Astrocyte (in vitro differentiated cells and primary cell): ENCODE measurements around the gene ECI2. TPM values are rescaled to one million over a fixed set of nuclear protein-coding genes. Genes with fewer than 3 reads are reported as not detected.

Experiments used
- DNase-seq: peaks from one replicate; pipeline ENCODE4 v3.0.0-alpha.2; 2010; ENCODE audit warnings: low read depth
- FAIRE-seq: peaks from 2 replicates; lab custom pipeline; 2011; peaks lifted over from hg19 to GRCh38; lab: Jason Lieb, UNC
- H2AFZ ChIP-seq: 2 replicates; pipeline ENCODE4 v1.6.0; 2012; ENCODE audit warnings: low read depth, low read length, inconsistent platforms
- H3K27ac ChIP-seq: 2 replicates; pipeline ENCODE4 v1.5.1; 2011; ENCODE audit warnings: low read depth, low read length, inconsistent platforms
- H3K27me3 ChIP-seq: 2 replicates; pipeline ENCODE4 v1.6.0; 2011; ENCODE audit warnings: low read length, inconsistent platforms; ENCODE audit not compliant: insufficient read depth
- H3K36me3 ChIP-seq: 2 replicates; pipeline ENCODE4 v1.5.1; 2011; ENCODE audit warnings: low read length, inconsistent platforms; ENCODE audit not compliant: insufficient read depth
- H3K4me1 ChIP-seq: 2 replicates; pipeline ENCODE4 v1.5.1; 2011; ENCODE audit warnings: low read length, inconsistent platforms; ENCODE audit not compliant: insufficient read depth
- H3K4me2 ChIP-seq: 2 replicates; pipeline ENCODE4 v1.6.0; 2012; ENCODE audit warnings: low read length, inconsistent platforms
- H3K4me3 ChIP-seq: 2 replicates; pipeline ENCODE4 v1.5.1; 2011; ENCODE audit warnings: low read depth, mild to moderate bottlenecking, low read length, inconsistent platforms; ENCODE audit not compliant: insufficient read depth
- H3K79me2 ChIP-seq: 2 replicates; pipeline ENCODE4 v1.6.0; 2012; ENCODE audit warnings: mild to moderate bottlenecking, low read length, inconsistent platforms; ENCODE audit not compliant: insufficient read depth
- H3K9ac ChIP-seq: 2 replicates; pipeline ENCODE4 v1.6.0; 2012; ENCODE audit warnings: mild to moderate bottlenecking, low read length, inconsistent platforms
- H3K9me3 ChIP-seq: 2 replicates; pipeline ENCODE4 v1.5.1; 2012; ENCODE audit warnings: low read depth, mild to moderate bottlenecking, low read length, inconsistent platforms; ENCODE audit not compliant: insufficient read depth
- H4K20me1 ChIP-seq: 2 replicates; pipeline ENCODE4 v1.6.0; 2012; ENCODE audit warnings: low read length, inconsistent platforms; ENCODE audit not compliant: insufficient read depth
- H3K27ac Mint-ChIP-seq: one replicate; pipeline ENCODE4 v1.8.0; 2021; ENCODE audit warnings: mild to moderate bottlenecking, mixed read lengths; ENCODE audit not compliant: unreplicated experiment
- H3K27me3 Mint-ChIP-seq: one replicate; pipeline ENCODE4 v1.8.0; 2021; ENCODE audit warnings: low read depth, mixed read lengths; ENCODE audit not compliant: unreplicated experiment
- H3K36me3 Mint-ChIP-seq: one replicate; pipeline ENCODE4 v1.8.0; 2021; ENCODE audit warnings: low read depth, mixed read lengths; ENCODE audit not compliant: unreplicated experiment
- H3K4me1 Mint-ChIP-seq: one replicate; pipeline ENCODE4 v1.8.0; 2021; ENCODE audit warnings: low read depth, mixed read lengths; ENCODE audit not compliant: unreplicated experiment
- H3K4me3 Mint-ChIP-seq: one replicate; pipeline ENCODE4 v1.8.0; 2021; ENCODE audit warnings: mild to moderate bottlenecking, moderate library complexity, mixed read lengths; ENCODE audit not compliant: unreplicated experiment
- H3K9me3 Mint-ChIP-seq: one replicate; pipeline ENCODE4 v1.8.0; 2021; ENCODE audit warnings: mild to moderate bottlenecking, mixed read lengths; ENCODE audit not compliant: unreplicated experiment
- EZH2 ChIP-seq: IDR thresholded peaks from 2 replicates; pipeline ENCODE4 v1.6.1; 2012; ENCODE audit warnings: mild to moderate bottlenecking, low read length, inconsistent platforms; ENCODE audit not compliant: insufficient read depth
- total RNA-seq: library from RNA; stranded (reverse); gene quantifications from 2 replicates; pipeline ENCODE4 v1.2.1, GENCODE V29; 2021
- TF ChIP-seq, protein P1 (sequence below): IDR thresholded peaks from 2 replicates; pipeline ENCODE4 v1.5.1; 2011; ENCODE audit warnings: low read depth, mild to moderate bottlenecking, inconsistent platforms, low read length, moderate library complexity; ENCODE audit not compliant: insufficient read depth

ECI2 gene
- total RNA-seq, 1 donor from 2014 or later, result 52.5 TPM

DNA sequence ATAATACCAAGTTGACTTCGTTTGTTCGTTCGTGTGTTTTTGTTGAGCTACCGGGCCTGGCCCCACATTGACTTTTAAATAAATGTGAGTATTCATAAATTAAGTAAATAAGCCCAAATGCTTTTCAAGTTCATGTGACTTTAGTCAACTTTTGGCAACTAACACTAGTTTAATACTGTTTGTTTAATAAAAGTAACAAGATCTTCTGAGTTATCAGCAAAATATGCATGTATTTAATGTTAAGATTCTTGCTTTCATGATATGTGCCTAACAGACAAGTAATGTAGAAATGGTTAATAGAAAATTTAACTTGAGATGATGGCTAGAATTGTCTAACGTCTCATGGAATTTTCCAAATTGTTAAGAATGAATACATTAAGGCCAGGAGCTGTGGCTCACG, 38.7 kb upstream of the ECI2 start:
- H3K9ac ChIP-seq, result no peak overlapping the region
- no peaks in the 10 kb centered on the region for H3K27me3 ChIP-seq
- no peaks in the 10 kb centered on the region for H3K9me3 ChIP-seq
- H3K4me3 ChIP-seq, result no peak overlapping the region
- Mint-ChIP-seq H3K4me1 (peaks cover 4% of the 10 kb centered on the region), H3K9me3 (peaks cover 3% of the 10 kb centered on the region), H3K27ac (no peak overlapping the region), H3K36me3 (no peaks in the 10 kb centered on the region), H3K4me3 (no peak overlapping the region), H3K27me3 (peaks cover 7% of the 10 kb centered on the region)
- H3K4me1 ChIP-seq, result no peaks in the 10 kb centered on the region
- no peak overlapping the region for H2AFZ ChIP-seq
- no peak for TF ChIP-seq EZH2
- TF ChIP-seq, protein P1, sequence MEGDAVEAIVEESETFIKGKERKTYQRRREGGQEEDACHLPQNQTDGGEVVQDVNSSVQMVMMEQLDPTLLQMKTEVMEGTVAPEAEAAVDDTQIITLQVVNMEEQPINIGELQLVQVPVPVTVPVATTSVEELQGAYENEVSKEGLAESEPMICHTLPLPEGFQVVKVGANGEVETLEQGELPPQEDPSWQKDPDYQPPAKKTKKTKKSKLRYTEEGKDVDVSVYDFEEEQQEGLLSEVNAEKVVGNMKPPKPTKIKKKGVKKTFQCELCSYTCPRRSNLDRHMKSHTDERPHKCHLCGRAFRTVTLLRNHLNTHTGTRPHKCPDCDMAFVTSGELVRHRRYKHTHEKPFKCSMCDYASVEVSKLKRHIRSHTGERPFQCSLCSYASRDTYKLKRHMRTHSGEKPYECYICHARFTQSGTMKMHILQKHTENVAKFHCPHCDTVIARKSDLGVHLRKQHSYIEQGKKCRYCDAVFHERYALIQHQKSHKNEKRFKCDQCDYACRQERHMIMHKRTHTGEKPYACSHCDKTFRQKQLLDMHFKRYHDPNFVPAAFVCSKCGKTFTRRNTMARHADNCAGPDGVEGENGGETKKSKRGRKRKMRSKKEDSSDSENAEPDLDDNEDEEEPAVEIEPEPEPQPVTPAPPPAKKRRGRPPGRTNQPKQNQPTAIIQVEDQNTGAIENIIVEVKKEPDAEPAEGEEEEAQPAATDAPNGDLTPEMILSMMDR, result no peak
- FAIRE-seq, result no peak
- no peaks in the 10 kb centered on the region for H3K36me3 ChIP-seq
- no peak overlapping the region for H3K27ac ChIP-seq
- H4K20me1 ChIP-seq, result no peaks in the 10 kb centered on the region
- H3K79me2 ChIP-seq, result no peaks in the 10 kb centered on the region
- H3K4me2 ChIP-seq, result no peak overlapping the region
- DNase-seq, result no peak

DNA sequence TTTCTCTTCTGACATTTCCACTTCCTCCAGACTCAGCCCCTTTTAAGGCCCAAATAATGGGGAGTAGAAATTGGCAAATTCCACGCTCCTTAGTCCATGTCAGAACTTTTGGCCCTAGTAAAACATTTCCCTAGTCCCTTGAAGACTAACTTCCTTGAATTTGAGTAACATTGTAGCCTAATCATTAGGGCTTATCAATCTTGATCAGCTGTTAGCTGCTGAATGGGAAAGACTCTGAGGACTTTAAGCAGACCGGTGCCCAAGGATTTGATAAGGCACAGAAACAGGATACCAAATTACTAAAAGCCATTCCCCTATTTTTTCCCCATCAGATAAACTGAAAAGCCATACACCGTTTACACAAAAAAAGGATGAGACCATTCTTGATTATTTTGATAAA, 37.0 kb upstream of the ECI2 start:
- Mint-ChIP-seq H3K9me3 (peaks cover 3% of the 10 kb centered on the region), H3K4me1 (peaks cover 5% of the 10 kb centered on the region), H3K27ac (no peak overlapping the region), H3K36me3 (no peaks in the 10 kb centered on the region), H3K4me3 (no peak overlapping the region), H3K27me3 (no peaks in the 10 kb centered on the region)
- no peak overlapping the region for H2AFZ ChIP-seq
- no peaks in the 10 kb centered on the region for H3K9me3 ChIP-seq
- no peak overlapping the region for H3K4me3 ChIP-seq
- DNase-seq (no peak), FAIRE-seq (no peak)
- H3K4me1 ChIP-seq, result no peaks in the 10 kb centered on the region
- no peaks in the 10 kb centered on the region for H3K36me3 ChIP-seq
- TF ChIP-seq, protein P1, result no peak
- TF ChIP-seq EZH2, result no peak
- H3K79me2 ChIP-seq, result no peaks in the 10 kb centered on the region
- no peak overlapping the region for H3K27ac ChIP-seq
- no peak overlapping the region for H3K4me2 ChIP-seq
- H4K20me1 ChIP-seq, result no peaks in the 10 kb centered on the region
- H3K27me3 ChIP-seq, result no peaks in the 10 kb centered on the region
- no peak overlapping the region for H3K9ac ChIP-seq

DNA sequence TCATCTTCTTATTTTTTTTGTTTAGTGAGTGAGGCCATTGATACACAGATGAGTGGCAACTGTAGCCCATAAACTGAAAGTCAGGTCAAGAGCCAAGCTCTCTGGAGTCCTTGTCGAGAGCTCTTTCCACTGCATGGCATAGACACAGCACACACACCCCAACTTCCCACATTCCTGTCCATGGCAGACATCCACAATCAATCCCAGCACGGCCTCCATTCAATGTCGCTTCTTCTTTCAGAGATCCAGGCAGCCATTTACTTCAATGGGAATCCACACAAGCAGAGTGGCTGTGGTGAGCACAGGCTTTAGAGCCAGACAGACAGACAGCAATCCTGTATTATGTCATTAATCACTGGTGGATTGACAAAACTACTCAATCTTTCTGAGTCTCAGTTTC, 34.9 kb upstream of the ECI2 start:
- Mint-ChIP-seq H3K36me3 (peaks cover 1% of the 10 kb centered on the region), H3K9me3 (peaks cover 2% of the 10 kb centered on the region), H3K4me3 (no peak overlapping the region), H3K27ac (no peak overlapping the region), H3K4me1 (peaks cover 5% of the 10 kb centered on the region), H3K27me3 (no peaks in the 10 kb centered on the region)
- no peaks in the 10 kb centered on the region for H3K4me1 ChIP-seq
- no peak overlapping the region for H3K4me2 ChIP-seq
- H3K4me3 ChIP-seq, result no peak overlapping the region
- H2AFZ ChIP-seq, result no peak overlapping the region
- H3K36me3 ChIP-seq, result no peaks in the 10 kb centered on the region
- H3K27ac ChIP-seq, result no peak overlapping the region
- DNase-seq (no peak), FAIRE-seq (no peak)
- no peaks in the 10 kb centered on the region for H3K9me3 ChIP-seq
- no peaks in the 10 kb centered on the region for H3K27me3 ChIP-seq
- no peaks in the 10 kb centered on the region for H4K20me1 ChIP-seq
- H3K9ac ChIP-seq, result no peak overlapping the region
- H3K79me2 ChIP-seq, result no peaks in the 10 kb centered on the region
- TF ChIP-seq, protein P1, result no peak
- no peak for TF ChIP-seq EZH2
